Adrenal gland (tissue), 5 donors: ENCODE data around the gene PTCHD4.

ENCODE experiments used
- POLR2A ChIP-seq, 2 donors: fragments of 450-650 bp; IDR thresholded peaks; one replicate each; pipeline ENCODE4 v1.6.1; 2017; ENCODE audit warnings: antibody characterized with exemption in 2 of 2, mild to moderate bottlenecking in 2 of 2, moderate library complexity in 1 of 2
- TF ChIP-seq, protein P1 (sequence below), 6 experiments: fragments of 450-650 bp in 4 of 6; fragments of 200-600 bp in 2 of 6; sonication (generic) in 1 of 6; IDR thresholded peaks; 1 replicate in 5 of 6; 2 replicates in 1 of 6; pipeline versions ENCODE4 v1.5.1 to v1.8.0; 2016 to 2021; ENCODE audit warnings: antibody characterized with exemption in 6 of 6, mild to moderate bottlenecking in 2 of 6, moderate library complexity in 1 of 6
- donor health status: DM: no; HTN: no; CAD: no.

DNA sequence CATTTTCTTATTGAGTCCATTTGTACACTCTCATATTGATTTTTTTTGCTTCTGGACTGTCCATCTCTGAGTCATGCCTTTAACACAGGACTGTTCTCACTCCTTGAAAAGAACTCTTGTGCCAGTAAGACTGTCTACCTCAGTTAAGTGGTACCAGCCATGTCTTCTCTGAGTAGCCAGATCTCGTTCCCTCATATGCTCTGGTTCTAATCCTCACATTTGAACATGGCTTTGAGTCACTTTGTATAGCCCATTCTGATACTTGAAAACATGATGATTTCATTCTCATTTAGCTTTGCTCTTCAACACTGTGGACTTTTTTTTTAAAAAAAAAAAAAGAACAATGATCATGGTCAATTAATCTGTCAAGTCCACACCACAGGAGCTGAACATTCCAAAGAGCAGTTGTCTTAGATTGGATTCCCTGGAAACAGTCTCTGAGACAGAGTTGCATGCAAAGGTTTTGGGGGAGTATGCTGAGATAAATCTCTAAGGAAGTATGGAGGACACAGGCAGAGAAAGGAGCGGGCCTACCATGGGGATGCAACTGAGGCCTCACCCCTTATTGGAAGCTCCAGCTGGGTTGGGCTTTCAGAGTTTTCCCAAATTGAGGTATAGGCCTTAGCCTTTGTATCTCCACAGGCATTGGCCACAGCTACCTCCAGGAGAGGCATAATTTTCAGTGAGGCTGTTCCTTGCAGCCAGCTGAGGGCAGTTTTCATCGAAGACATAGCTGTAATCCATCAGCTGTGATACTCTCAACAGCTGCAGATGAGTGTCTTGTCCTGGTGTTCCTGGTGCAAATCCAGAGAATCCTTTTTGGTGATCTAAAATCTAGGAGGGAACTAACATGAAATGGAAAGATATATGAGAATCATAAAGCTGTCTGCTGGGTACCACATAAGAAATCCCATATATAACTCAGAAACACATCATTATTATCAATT, 6.0 kb upstream of the PTCHD4 start:
- TF ChIP-seq, protein P1, sequence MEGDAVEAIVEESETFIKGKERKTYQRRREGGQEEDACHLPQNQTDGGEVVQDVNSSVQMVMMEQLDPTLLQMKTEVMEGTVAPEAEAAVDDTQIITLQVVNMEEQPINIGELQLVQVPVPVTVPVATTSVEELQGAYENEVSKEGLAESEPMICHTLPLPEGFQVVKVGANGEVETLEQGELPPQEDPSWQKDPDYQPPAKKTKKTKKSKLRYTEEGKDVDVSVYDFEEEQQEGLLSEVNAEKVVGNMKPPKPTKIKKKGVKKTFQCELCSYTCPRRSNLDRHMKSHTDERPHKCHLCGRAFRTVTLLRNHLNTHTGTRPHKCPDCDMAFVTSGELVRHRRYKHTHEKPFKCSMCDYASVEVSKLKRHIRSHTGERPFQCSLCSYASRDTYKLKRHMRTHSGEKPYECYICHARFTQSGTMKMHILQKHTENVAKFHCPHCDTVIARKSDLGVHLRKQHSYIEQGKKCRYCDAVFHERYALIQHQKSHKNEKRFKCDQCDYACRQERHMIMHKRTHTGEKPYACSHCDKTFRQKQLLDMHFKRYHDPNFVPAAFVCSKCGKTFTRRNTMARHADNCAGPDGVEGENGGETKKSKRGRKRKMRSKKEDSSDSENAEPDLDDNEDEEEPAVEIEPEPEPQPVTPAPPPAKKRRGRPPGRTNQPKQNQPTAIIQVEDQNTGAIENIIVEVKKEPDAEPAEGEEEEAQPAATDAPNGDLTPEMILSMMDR (IDR thresholded peaks at IDR 0.05), result no peak
- no peak for TF ChIP-seq POLR2A (IDR thresholded peaks at IDR 0.05)
